Cerebellar cortex (tissue), 1 donor: ENCODE data around the gene MRPL33.

ENCODE experiments used
- DNase-seq: peaks from one replicate; pipeline ENCODE4 v3.0.0-alpha.2; 2015; ENCODE audit warnings: low spot score

The MRPL33 gene

GRCh38 chr2:27771548-27772335, at the start of gene MRPL33:
Gene MRPL33, plus strand, starts transcription at chr2:27771719. Its CDS starts 59 bp downstream, at chr2:27771778.
- peak; percentile 95 for DNase-seq

GRCh38 chr2:27721884-27722485, 49.5 kb upstream of the MRPL33 start:
- DNase-seq = no peak

GRCh38 chr2:27723372-27724144, 48.0 kb upstream of the MRPL33 start:
- peak; percentile 75 for DNase-seq

GRCh38 chr2:27724191-27724590, 47.3 kb upstream of the MRPL33 start:
- no peak for DNase-seq

GRCh38 chr2:27724905-27725701, 46.4 kb upstream of the MRPL33 start:
- no peak for DNase-seq

- DNase-seq = no peak
Observed at GRCh38 chr2:27727257-27727656, 44.3 kb upstream of the MRPL33 start.

- DNase-seq = no peak
Observed at GRCh38 chr2:27728081-27728858, 43.2 kb upstream of the MRPL33 start.

- peak; percentile 31 for DNase-seq
Observed at GRCh38 chr2:27729198-27729597, 42.3 kb upstream of the MRPL33 start.

- no peak for DNase-seq
Observed at GRCh38 chr2:27729614-27730013, 41.9 kb upstream of the MRPL33 start.

GRCh38 chr2:27730261-27730662, 41.3 kb upstream of the MRPL33 start:
- no peak for DNase-seq

GRCh38 chr2:27730980-27731691, 40.4 kb upstream of the MRPL33 start:
- DNase-seq = no peak

GRCh38 chr2:27734305-27734704, 37.2 kb upstream of the MRPL33 start:
- DNase-seq = no peak

GRCh38 chr2:27735263-27735904, 36.1 kb upstream of the MRPL33 start:
- DNase-seq = peak; percentile 23

GRCh38 chr2:27736031-27736889, 35.3 kb upstream of the MRPL33 start:
- no peak for DNase-seq

GRCh38 chr2:27736890-27737204, 34.7 kb upstream of the MRPL33 start:
- DNase-seq = no peak

GRCh38 chr2:27737676-27738348, 33.7 kb upstream of the MRPL33 start:
- no peak for DNase-seq

GRCh38 chr2:27738349-27739057, 33.0 kb upstream of the MRPL33 start:
- DNase-seq = no peak

GRCh38 chr2:27739058-27739373, 32.5 kb upstream of the MRPL33 start:
- DNase-seq = no peak
